HG02588 (cell line): ENCODE results near the gene LCOR.
"Not testable (repeated sequence)": the region's sequence is repeated elsewhere in the genome, so short reads cannot be mapped to it uniquely, and the experiment has no call there.

Experiments
- ATAC-seq: cut with Tn5 transposase; IDR thresholded peaks from one replicate; pipeline ENCODE4 v1.9.1; 2021; ENCODE audit warnings: mild to moderate bottlenecking, moderate library complexity; ENCODE audit not compliant: unreplicated experiment

LCOR gene

GRCh38 chr10:96838529-96838928, 6.4 kb downstream of the LCOR start:
- ATAC-seq = no peak

GRCh38 chr10:96840841-96841518, 8.9 kb downstream of the LCOR start:
- ATAC-seq = no peak

DNA sequence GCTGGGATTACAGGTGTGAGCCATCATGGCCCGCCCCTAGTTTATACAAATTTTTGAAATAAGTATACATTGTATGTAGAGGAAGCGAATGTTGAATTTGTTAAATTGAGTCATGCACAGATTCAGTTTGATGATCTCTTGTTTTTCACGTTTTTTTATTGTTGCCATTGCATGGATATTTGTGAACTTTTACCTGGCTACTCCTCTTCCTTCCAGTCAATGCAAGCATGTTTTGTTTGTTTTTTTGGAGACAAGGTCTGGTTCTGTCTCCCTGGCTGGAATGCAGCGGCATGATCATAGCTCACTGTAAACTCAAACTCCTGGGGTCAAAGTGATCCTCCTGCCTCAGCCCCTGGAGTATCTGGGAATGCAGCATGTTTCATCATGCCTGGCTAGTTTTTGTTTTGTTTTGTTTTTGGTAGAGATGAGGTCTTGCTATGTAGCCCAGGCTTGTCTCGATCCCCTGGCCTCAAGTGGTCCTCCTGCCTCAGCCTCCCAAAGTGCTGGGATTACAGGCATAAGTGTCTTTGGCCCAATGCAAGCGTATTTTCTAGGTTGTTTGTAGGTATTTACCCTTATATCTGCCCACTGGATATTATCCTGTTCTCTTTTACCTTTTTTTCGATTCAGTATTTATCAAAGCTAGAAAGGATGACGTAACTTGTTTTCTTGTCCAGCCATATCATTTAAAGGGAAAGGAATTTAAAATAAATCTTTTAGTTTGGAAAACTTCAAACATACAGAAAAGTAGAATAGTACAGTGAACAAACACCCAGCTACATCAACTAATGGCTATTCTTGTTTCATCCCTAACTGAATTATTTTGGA, 11.0 kb downstream of the LCOR start:
- ATAC-seq = no peak

GRCh38 chr10:96843823-96844222, 11.7 kb downstream of the LCOR start:
- ATAC-seq = no peak

DNA sequence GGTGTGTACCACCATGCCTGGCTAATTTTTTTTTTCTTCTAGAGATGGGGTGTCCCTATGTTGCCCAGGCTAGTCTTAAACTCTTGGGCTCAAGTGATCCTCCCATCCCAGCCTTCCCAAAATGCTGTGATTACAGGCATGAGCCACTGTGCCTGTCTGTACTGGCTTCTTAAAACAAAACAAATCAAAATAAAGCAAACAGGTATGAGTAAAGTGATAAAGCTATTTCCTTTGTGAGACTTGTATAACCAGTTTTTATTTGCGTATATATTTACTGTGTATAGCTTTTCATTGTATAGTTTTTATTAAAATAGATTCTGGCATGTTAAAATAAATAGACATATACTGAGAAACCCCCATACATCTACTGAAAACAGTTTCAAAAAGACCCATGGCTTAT, 14.3 kb downstream of the LCOR start:
- no peak for ATAC-seq

DNA sequence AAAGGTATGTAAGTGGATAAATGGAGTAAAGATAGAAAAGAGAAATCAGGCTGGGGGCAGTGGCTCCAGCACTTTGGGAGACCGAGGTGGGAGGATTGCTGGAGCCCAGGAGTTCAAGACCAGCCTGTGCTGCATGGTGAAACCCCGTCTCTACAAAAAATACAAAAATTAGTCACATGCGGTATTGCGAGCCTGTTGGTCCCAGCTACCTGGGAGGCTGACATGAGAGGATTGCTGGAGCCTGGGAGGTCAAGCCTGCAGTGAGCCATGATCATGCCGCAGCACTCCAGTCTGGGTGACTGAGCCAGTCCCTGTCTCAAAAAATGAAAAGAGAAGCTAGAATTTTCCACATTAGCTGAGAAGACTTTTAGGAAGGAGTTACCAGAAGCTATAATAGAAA, 14.8 kb downstream of the LCOR start:
- ATAC-seq = no peak

GRCh38 chr10:96847356-96847755, 15.3 kb downstream of the LCOR start:
- not testable (repeated sequence) for ATAC-seq

GRCh38 chr10:96850113-96850512, 18.0 kb downstream of the LCOR start:
- ATAC-seq = no peak

DNA sequence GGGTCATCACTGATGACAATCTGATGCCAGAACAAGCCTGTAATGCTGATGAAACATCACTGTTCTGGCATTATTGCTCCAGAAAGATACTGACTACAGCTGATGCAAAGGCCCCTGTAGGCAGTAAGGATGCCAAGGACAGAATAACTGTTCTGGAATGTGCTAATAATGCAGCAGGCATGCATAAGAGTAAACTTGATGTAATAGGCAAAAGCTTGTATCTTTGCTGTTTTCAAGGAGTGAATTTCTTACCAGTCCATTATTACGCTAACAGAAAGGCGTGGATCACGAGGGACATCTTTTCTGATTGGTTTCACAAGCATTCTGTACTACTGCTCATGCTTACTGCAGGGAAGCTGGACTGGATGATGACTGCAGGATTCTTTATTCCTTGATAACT, 18.7 kb downstream of the LCOR start:
- ATAC-seq = no peak

GRCh38 chr10:96851281-96851680, 19.2 kb downstream of the LCOR start:
- no peak for ATAC-seq

GRCh38 chr10:96856317-96856716, 24.2 kb downstream of the LCOR start:
- ATAC-seq = no peak

- ATAC-seq = no peak
Observed at GRCh38 chr10:96857301-96858012, 25.4 kb downstream of the LCOR start.

- ATAC-seq = no peak
Observed at GRCh38 chr10:96858038-96858705, 26.1 kb downstream of the LCOR start.

DNA sequence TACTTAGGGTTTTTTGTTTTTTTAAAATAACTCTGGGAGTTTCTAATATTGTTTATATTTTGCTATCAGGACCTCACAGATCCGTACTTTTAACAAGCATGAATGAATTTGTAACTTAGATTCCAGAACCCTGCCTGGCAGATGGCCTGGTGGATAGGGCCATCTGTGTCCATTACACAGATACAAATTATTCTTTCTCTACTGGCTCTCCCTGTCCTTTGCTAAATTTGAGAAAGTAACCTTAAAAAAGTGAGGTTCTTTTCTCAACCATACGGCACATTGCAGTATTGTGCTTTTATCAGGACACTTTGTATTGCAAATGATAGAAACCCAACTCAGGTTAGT, 26.6 kb downstream of the LCOR start:
- no peak for ATAC-seq

DNA sequence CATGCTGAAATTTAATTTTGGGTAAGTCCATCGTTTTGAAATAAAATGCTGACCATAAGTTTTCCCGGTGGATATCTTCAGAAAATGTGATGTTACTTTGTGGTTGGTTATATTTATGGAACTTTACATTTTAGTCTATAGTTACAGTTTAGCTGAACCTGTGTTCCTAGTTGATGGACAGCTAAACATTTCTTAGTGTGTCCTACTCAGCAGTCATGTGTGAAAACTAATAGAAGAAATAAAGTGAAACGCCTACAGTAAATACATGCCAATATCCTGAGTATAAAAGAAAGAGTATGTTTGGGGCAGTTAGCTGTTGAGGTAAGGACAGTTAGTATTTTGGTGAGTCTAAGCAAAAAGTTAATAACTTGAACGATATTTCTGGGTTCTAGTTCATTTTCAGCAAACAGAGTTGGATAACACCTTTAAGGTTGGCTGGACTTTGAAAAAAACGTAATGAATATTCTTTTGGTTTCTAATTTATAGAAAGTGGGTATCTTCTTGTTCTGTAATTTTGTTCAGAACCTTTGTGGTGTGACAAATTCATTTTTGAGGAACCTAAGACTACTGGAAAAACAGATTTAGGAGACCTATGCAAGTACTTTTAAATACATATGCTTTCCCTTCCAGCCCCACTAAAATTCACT, 28.7 kb downstream of the LCOR start:
- no peak for ATAC-seq

GRCh38 chr10:96863922-96864543, 31.9 kb downstream of the LCOR start:
- ATAC-seq = no peak

DNA sequence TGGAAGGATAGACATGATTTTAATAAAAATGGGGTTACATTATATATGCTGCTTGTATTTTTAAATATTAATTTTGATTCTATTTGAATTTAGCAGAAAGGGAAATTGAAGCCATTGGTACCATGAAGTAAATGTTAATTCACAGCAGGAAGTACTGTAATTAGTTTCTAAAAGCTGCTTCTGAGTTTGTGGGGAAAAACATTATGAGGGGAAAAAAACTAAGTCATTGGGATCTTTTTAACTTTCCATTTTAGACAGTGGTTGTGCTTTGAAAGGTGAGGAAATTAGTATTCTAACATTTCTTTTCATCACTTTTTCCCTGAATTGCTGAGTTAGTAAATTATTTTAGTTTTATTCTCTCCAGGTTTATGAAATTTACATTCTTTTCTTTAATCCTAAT, 41.0 kb downstream of the LCOR start:
- ATAC-seq = no peak

DNA sequence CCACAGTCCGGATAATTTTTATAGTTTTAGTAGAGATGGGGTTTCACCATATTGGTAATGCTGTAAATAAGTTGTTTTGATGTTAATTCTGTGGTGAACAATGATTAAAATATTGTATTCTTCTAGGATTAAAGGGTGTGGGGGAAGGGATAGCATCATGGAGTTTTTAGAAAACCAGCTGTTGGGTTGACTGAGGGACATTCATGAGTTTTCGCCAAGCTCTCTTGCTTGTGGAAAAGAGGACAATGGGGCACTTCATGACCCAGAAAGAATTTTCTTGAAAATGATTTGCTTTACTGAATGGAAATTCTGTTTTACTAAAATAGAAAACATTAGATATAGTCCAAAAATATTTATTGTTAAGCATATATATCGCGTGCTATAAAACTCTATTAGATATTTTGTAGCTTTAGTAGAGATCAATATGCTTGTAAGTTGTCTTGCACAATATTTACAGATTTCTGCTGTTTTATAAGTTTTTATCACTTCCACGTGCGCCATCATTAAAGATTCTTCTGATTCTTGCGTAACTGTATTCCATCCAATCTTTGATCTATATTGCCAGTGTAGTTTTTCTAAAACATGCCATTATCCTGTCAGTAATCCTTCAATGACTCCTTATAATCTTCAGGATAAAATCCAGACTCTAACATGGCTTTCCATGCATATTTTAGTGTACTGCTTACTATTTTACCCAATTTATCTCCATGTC, 41.8 kb downstream of the LCOR start:
- ATAC-seq = no peak

- ATAC-seq = no peak
Observed at GRCh38 chr10:96878057-96878456, 46.0 kb downstream of the LCOR start.

DNA sequence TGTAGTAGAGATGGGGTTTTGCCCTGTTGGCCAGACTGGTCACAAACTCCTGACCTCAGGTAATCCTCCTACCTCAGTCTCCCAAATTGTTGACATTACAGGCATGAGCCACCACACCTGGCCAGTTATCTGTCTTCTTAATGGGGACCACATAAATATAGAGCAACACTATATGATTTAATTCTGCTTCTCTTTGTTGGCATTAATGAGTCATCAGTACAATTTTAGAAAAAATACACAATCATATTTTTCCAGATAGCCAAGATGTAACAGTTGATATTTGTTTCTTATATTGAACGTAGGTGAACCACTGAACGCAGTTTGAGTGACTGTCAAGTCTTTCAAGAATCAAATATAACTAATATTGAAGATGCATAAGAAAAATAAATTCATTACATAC, 48.5 kb downstream of the LCOR start:
- no peak for ATAC-seq
